NB4 (cell line): ENCODE data around the gene TPO.
"Not testable (repeated sequence)": the region's sequence is repeated elsewhere in the genome, so short reads cannot be mapped to it uniquely, and the experiment has no call there.

Experiments
- DNase-seq: peaks from one replicate; pipeline ENCODE4 v3.0.0; 2010; ENCODE audit warnings: low read depth
- H3K4me3 ChIP-seq: one replicate; pipeline ENCODE4 v1.5.1; 2011; ENCODE audit warnings: mild to moderate bottlenecking, low read depth, low read length, moderate library complexity
- CTCF ChIP-seq: IDR thresholded peaks from one replicate; pipeline ENCODE4 v1.5.1; 2012; ENCODE audit warnings: low read depth, low read length
- MAX ChIP-seq: IDR thresholded peaks from 2 replicates; pipeline ENCODE4 v1.6.1; 2011; ENCODE audit warnings: low read depth, low read length
- MYC ChIP-seq: IDR thresholded peaks from 2 replicates; pipeline ENCODE4 v1.6.1; 2011; ENCODE audit warnings: low read depth, low read length
- POLR2A ChIP-seq: IDR thresholded peaks from 2 replicates; pipeline ENCODE4 v1.6.1; 2011; ENCODE audit warnings: mild to moderate bottlenecking; ENCODE audit not compliant: insufficient read length; ENCODE audit errors: extremely low read depth

The TPO gene

GRCh38 chr2:1407950-1408675, 5.2 kb upstream of the TPO start:
- H3K4me3 ChIP-seq, result no peak overlapping the region
- no peak for DNase-seq
- TF ChIP-seq POLR2A (no peak), MYC (no peak), CTCF (no peak), MAX (no peak)

- DNase-seq, result no peak
- TF ChIP-seq MYC (no peak), POLR2A (no peak), MAX (no peak)
- H3K4me3 ChIP-seq, result no peak overlapping the region
Measured at GRCh38 chr2:1414121-1414520, 858 bp downstream of the TPO start.

GRCh38 chr2:1414901-1415300, 1.6 kb downstream of the TPO start:
- not testable (repeated sequence) for DNase-seq, H3K4me3 ChIP-seq

GRCh38 chr2:1415501-1415900, 2.2 kb downstream of the TPO start:
- no peak for DNase-seq
- no peak overlapping the region for H3K4me3 ChIP-seq

GRCh38 chr2:1418566-1418965, 5.3 kb downstream of the TPO start:
- DNase-seq, result no peak
- no peak for TF ChIP-seq MAX
- no peak for TF ChIP-seq POLR2A
- TF ChIP-seq CTCF, result no peak
- no peak for TF ChIP-seq MYC
- H3K4me3 ChIP-seq, result no peak overlapping the region

More at GRCh38 chr2:1415501-1415900, 2.2 kb downstream of the TPO start:
- TF ChIP-seq POLR2A, result no peak
- no peak for TF ChIP-seq MYC
- no peak for TF ChIP-seq CTCF
- no peak for TF ChIP-seq MAX

GRCh38 chr2:1420746-1421480, 7.7 kb downstream of the TPO start:
- TF ChIP-seq CTCF, result no peak
- no peak for TF ChIP-seq MYC
- TF ChIP-seq MAX, result no peak
- TF ChIP-seq POLR2A, result no peak
- DNase-seq, result no peak
- H3K4me3 ChIP-seq, result no peak overlapping the region
